ENCODE results near the gene KRT27.

KRT27 gene

GRCh38 chr17:40782450-40782849, at the start of gene KRT27:
TSS of gene KRT27 (minus strand) at chr17:40782550. CDS start at chr17:40782493, 57 bp downstream.
- TF ChIP-seq CTCF (IDR thresholded peaks at IDR 0.05; ENCODE audit: low read depth, low read length) = no peak
- H3K4me3 ChIP-seq (ENCODE audit: low read depth, low read length) = no peak within 1 kb of the TSS

- no peak for TF ChIP-seq CTCF (IDR thresholded peaks at IDR 0.05; ENCODE audit: low read depth, low read length)
- no peak overlapping the region for H3K4me3 ChIP-seq (ENCODE audit: low read depth, low read length)
Observed at GRCh38 chr17:40830085-40830776, 47.9 kb upstream of the KRT27 start.

- no peak overlapping the region for H3K4me3 ChIP-seq (ENCODE audit: low read depth, low read length)
- no peak for TF ChIP-seq CTCF (IDR thresholded peaks at IDR 0.05; ENCODE audit: low read depth, low read length)
Observed at GRCh38 chr17:40828454-40829044, 46.2 kb upstream of the KRT27 start.

GRCh38 chr17:40827746-40828453, 45.5 kb upstream of the KRT27 start:
- H3K4me3 ChIP-seq (ENCODE audit: low read depth, low read length) = no peak overlapping the region
- TF ChIP-seq CTCF (IDR thresholded peaks at IDR 0.05; ENCODE audit: low read depth, low read length) = no peak

- TF ChIP-seq CTCF (IDR thresholded peaks at IDR 0.05; ENCODE audit: low read depth, low read length) = no peak
- no peak overlapping the region for H3K4me3 ChIP-seq (ENCODE audit: low read depth, low read length)
Observed at GRCh38 chr17:40825599-40825998, 43.2 kb upstream of the KRT27 start.

DNA sequence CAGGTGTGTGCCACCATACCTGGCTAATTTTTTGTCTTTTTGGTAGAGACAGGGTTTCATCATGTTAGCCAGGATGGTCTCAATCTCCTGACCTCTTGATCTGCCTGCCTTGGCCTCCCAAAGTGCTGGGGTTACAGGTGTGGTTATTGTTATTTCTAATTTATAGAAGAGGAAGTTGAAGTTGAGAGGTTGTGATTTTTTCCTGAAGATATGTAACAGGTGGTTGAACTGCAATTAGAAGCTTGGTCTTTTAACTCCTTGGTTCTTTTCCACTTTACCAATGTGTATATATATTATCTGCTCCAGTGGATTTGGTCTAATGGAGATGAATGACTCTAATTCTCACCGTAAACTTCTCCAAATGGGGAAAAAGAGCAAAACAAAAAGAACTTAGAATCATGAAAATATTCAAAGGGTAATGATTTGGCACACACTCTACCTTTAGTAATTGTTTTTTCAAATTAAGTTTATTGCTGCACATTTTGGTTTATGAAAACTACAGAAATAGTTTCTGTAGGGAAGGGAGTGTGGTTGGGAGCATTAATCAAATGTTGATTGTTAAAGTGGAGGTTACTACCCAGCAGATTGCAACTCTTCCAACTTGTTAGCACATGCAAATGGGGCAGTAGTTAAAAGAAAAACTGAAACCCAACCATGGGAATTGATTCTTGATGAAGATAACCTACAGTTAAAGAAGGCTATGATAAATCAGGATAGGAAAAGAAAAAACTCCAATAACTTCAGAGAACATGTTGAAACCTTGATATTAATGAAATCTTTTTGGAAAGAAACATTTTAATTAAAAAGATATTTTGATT, 41.9 kb upstream of the KRT27 start:
- H3K4me3 ChIP-seq (ENCODE audit: low read depth, low read length) = no peak overlapping the region
- TF ChIP-seq CTCF (IDR thresholded peaks at IDR 0.05; ENCODE audit: low read depth, low read length) = no peak
